Right hindlimb (tissue), 1 donor: Measurements from ENCODE around the gene UBXN4.
"Not testable (repeated sequence)": the region's sequence is repeated elsewhere in the genome, so short reads cannot be mapped to it uniquely, and the experiment has no call there.

Source experiments
- DNase-seq: peaks from one replicate; pipeline ENCODE4 v3.0.0-alpha.2; 2018

Gene UBXN4

GRCh38 chr2:135773319-135773718, 31.7 kb downstream of the UBXN4 start:
- DNase-seq: no peak

DNA sequence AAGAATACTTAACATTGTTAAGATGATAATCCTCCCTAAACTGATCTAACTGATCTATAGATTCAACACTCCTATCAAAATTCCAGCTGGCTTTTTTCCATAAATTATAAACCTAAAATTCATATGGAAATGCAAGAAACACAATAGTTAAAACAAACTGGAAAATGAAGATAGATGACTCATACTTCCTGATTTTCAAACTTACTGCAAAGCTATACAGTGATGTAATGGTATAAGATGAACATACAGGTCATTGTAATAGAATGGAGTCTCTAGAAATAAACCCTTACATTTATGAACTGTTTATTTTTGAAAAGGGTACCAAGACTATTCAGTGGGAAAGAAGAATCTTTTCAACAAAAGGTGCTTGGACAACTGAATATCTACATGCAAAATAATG, 32.3 kb downstream of the UBXN4 start:
- DNase-seq: no peak

- DNase-seq: no peak
Measured at GRCh38 chr2:135775420-135775819, 33.8 kb downstream of the UBXN4 start.

DNA sequence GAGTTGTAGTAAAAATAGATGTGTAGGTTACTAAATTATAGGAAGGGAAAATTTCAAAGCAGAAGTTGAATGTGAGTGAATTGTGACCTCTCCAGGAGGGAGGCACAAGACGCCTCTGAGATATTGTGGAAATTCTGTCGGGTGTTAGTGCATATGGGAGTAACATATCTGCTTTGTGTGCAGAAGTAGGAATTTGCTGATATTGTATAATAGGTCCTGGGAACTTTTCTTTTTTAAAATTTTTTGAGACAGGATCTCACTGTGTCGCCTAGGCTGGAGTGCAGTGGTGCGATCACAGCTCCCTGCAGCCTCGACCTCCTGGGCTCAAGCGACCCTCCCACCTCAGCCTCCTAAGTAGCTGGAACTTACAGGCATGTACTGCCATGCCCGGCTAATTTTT, 34.7 kb downstream of the UBXN4 start:
- no peak for DNase-seq

DNA sequence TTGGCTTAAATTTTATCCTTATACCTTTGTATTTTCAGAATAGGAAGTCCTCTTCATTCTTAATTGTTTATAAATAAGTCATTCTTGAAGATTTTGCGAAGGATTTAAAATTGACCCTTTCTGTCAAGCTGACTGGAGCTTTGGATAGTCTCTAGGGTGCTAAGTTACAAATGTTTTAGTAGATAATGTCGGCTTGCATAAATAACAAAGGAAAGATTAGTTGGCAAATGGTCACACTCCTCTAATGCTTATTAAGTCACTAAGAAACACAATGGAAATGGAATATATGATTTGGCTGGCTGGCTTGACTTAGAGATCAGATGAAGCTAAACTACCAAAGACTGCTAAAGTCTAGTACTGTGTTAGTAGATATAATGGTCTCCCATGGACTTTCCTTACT, 40.6 kb downstream of the UBXN4 start:
- DNase-seq: no peak

DNA sequence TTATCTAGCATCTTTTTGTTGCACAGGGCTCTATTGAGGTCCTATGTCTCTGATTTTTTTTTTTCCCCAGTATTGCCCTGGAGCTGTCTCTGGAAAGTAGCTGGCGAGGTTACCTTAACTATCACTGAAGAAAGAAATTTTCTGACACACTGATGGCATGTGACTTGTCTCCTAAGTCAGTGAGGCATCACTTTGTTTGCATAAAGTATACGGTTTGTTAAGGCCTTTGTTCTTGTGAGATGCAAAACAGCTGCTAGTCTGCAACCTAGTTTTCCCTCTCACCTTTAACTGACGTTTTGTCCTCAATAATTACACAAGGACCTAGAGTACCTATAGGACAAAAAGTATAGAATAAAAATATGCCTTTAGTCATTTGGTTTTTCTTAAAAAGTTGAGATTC, 41.8 kb downstream of the UBXN4 start:
- DNase-seq: no peak

GRCh38 chr2:135785032-135785431, 43.4 kb downstream of the UBXN4 start:
- DNase-seq: no peak

- no peak for DNase-seq
Measured at GRCh38 chr2:135786823-135787222, 45.2 kb downstream of the UBXN4 start.

- DNase-seq: no peak
Measured at GRCh38 chr2:135790423-135790822, 48.8 kb downstream of the UBXN4 start.

GRCh38 chr2:135791418-135792190, 49.9 kb downstream of the UBXN4 start:
- DNase-seq: no peak

- DNase-seq: no peak
Measured at GRCh38 chr2:135792401-135793150, 50.9 kb downstream of the UBXN4 start.

GRCh38 chr2:135795641-135796040, 54.0 kb downstream of the UBXN4 start:
- DNase-seq: not testable (repeated sequence)

DNA sequence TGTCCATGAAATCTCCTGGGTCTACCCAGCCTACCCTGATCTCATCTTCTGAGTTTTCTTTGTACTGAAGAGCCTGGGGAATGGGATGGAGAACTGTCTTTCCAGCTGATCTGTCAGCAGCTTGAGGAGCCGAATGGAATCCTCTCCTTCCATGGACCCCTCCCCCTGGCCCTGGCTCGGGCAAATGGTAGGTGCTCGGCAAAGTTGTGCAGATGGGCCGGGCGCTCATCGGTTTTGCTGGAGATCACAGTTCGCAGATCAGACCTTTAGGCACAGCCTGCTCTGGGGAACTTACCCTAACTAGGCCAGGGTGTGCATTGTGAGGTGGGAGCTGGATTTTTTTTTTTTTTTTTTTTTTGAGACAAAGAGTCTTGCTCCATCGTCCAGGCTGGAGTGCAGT, 55.0 kb downstream of the UBXN4 start:
- no peak for DNase-seq

DNA sequence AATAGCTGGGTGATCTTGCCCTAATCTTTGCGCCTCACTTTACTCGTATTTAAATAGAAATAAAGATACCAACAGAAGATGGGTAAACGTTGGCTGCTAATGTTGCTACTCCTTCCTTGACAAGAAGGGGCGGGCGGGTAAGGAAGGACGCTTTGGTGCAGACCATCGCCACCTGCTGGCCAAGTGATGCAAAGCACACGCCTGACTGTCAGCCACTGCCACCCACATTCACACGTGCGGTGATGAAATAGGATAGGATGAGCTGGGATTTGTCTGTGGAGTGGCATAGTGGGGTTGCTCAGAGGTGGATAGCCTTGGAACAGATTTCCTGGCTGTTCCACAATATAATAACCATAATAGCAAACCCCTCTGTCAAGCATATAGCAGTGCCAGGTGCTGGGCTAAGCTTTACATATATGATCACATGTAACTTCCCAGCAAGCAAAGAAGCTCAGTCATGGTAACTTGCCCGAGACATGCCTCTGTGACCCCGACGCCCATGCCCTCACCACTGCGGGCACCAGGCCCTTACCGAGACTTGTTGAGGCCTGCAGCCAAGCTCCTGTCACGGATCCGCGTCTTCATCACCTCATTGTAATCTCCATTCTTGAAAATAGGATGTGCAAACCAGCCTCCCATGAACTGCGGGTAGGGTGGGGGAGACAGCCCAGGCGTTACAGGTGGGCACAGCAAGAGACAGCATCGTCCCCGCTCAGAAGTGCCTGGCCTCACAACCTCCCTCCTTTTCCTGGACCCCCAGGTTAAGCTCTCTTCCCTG, 56.0 kb downstream of the UBXN4 start:
- peak; percentile 65 for DNase-seq

DNA sequence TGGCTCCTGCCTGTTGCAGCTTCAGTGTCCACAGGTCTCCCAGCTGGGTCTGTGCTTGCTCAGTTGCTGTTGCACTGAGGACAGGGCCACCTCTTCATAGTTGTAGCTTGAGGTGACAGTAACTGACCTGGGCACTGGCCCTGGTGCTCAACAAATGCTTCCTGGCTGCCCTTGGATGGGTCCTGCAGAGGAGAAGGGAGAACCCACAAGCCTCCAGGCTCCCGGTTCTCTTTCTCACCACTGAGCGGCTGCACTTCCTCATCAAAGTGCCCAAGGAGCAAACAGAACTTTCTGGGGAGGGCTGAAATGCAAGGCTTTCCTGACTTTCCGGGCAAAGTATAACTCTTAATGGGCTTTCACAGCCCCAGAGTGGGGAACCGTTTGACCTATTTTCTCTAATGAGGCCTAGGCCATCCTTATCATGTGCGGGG, 56.6 kb downstream of the UBXN4 start:
- DNase-seq: no peak

DNA sequence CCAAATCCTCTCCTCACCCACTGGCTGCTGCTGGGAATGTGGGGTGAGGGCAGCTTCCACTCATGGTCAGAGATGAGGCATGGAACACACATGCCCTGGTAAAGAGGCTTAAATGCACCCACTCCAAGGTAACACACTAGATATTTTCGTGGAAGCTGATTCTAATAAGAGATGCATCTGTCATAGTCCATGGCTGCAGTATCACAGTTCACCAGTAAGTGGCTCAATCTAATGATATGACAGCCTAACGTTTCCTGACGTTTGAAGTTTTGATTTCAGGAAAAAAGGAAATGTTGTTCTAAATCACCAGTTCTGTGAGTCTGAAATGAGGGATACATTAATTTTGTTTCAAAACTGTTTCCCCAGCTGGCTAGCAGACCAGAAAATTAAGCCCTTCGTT, 57.1 kb downstream of the UBXN4 start:
- no peak for DNase-seq

GRCh38 chr2:135799738-135800137, 58.1 kb downstream of the UBXN4 start:
- no peak for DNase-seq

DNA sequence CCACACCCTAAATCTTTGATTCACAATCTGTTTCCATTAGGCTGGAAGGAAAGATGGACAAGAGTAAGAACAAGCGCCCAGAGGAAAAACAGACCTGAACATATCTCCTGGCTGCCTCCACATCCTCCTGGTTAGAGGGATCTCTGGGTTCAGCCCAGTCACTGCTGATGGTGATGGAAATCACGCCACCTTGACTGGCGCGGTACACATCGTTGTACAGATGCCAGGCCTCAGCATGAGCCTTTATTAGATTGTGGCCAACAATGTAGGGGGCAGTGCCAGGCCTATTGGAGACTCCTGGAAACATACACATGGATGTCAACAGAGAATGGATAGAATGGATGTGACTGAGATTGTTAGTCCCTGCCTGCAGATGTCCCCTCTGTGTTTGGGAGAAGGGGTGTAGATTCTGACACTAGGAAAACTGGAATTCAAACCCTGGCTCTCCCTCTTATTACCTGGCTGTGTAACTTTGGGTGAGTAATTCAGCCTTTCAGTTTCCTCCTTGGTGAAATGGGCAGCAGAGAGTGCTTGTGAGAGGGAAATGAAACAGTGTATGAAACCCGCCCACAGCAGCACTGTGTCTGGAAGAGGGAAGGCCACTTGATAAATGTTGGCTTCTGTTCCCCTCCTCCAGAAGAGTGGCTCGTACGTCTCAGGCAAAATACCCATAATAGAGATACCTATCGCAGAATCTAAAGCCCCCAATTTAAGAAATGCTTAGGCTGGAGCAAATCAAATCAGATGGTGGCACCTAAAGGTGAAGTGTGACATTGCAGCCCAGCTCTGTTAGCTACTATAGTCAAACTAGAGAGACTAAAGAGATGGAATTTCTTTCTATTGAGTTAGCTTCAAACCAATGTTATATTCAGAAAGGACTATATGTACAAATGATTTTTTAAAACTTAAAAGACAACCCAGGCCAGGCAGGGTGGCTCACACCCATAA, 59.1 kb downstream of the UBXN4 start:
- no peak for DNase-seq

DNA sequence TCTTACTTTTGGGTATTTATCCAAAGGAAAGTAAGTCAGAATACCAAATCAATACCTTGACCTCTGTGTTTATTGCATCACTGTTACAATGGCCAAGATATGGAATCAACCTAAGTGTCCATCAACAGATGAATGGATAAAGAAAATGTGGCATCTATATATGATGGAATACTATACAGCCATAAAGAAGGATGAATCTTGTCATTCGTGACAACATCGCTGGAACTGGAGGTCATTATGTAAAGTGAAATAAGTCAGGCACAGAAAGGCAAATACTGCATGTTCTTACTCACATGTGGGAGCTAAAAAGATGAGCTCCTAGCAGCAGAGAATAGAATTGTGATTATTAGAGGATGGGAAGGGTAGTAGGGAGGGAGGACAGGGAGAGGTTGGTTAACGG, 60.7 kb downstream of the UBXN4 start:
- DNase-seq: no peak

DNA sequence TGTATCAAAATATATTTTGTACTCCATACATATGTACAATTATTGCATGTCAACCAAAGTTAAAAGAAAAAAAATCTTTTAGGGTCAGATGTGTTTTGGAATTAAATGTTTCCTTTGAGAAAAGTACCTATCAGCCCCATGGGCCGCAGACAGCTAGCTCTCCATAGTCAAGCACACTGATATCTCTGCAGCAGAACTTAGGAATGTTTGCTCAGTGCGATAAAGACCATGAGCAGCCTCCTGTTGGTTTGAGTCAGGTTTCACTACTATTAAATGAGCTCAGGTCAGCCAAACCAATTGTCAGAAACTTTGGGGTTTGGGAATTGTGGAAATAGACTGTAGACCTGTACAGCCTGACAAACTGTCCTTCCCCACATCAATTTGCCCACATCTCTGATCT, 61.6 kb downstream of the UBXN4 start:
- no peak for DNase-seq

GRCh38 chr2:135807874-135808273, 66.2 kb downstream of the UBXN4 start:
- DNase-seq: not testable (repeated sequence)

DNA sequence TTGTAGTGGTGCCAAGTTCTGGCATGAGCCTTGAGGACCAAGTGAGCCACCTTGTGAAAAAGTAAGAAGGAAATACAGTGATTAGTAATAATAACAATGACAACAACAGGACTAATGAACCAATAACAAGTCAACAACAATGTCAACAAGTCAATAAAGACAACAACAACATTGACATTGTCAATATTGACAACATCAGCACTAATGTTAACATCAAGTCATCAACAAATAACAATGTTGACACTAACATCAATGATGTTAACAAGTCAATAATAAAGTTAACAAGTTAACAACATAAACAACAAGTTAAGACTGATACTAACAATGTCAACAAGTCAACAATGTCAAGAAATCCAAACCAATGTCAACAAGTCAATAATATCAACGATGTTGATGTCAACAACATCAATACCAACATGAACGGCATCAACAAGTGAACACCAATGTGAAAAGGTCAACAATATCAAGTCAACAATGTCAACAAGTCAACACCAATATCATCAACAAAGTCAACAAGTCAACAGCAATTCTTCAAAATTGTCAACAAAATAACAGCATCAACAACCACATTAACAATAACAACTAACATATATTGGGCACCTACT, 71.4 kb downstream of the UBXN4 start:
- no peak for DNase-seq
